HS-27A (cell line): ENCODE results near the gene DNAJB12.
"Not testable (repeated sequence)": the region's sequence is repeated elsewhere in the genome, so short reads cannot be mapped to it uniquely, and the experiment has no call there.

Experiments used
- DNase-seq: peaks from one replicate; pipeline ENCODE4 v3.0.0-alpha.2; 2012; ENCODE audit warnings: low read depth, missing footprints

Gene DNAJB12

DNA sequence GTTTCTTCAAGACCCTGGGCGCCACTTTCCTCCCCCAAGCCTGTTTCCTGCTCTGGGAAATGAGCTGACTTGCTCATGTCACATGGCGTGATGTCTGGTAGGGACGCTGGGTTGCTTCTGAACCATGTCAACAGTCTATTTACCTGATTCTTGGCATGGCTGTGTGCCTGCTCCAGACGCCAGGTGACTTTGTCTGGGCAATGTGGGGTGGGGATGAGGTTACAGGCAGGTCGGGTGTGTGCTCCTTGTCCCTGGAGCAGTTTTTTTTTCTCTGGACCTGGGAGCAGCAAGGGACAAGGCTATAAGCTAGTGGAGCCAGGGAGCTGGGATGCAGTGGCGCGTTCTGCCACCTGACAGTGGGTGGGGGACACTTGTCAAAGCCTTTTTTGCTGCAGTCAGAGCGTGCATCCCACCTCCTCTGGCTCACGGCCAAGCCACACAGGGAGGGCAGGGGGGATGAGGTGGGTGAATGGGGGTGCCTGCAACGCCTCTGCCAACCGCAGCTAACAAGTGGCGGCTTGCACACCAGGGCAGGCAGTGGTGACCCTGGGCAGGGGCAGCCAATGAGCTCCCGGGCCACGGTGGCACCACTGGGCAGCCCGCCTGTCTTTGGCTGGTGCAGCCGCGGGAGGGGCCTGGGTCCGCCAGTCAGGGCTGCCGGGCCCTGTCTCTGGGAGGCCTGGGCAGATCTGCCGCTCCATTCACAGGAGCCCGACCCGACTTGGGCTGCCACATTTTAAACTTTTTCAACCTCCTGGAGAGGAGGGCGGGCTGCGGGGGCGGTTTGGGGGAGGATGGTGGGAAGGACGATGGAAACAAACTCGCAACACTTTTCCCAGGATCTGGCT, 22.9 kb downstream of the DNAJB12 start:
- DNase-seq, result no peak

DNA sequence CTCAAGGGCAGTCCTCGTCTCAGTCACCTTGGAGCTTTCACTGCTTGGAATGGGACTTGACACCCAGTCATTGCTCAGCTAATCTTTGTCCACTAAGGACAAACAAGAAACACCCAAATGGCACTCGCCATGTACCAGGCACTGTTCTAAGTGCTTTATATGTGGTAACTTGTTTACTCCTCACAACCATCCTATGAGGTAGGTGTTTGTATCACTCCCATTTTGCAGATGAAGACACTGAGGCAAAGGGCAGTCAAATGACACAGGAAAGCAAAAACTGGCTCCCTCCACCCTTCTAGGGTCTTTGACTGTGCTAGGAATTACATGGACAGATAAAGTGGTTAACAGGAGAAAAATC, 24.7 kb downstream of the DNAJB12 start:
- no peak for DNase-seq

DNA sequence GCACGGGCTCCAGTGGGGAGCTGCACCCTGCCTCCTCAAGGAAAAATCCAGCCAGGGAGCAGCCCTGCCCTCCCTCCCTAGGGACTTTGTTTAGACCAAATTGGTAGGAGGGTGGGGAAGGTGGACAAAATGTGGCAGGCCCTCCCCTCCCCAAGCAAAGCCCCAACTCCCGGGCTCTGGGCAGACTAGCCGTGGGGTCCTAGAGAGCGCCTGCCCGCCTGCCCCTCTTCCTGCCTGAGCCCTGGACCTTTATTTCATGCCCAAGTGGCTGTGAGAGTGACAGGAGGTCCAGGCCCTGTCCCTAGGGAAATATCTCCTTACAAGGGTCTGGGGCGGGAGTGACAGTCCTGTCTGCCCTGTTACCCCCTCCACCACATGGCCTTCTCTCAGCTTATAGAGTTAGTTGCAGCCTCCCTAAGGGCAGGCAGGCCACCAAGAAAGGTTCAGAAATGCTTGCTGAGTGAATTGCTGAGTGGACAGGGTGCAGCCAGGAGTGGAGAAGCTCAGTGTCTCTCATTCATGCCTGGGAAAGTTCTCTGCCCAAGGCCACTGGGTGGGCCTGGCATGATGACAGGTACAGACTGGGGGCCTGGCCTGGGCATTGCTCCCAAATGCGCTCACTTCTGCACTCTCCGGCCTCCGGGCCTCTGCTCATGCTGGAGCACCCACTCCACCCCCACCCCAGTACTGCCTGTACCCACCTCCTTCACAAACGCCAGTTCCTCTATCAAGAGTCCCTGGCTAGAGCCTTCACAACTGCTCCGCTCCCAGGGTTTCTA, 25.2 kb downstream of the DNAJB12 start:
- DNase-seq, result no peak

DNA sequence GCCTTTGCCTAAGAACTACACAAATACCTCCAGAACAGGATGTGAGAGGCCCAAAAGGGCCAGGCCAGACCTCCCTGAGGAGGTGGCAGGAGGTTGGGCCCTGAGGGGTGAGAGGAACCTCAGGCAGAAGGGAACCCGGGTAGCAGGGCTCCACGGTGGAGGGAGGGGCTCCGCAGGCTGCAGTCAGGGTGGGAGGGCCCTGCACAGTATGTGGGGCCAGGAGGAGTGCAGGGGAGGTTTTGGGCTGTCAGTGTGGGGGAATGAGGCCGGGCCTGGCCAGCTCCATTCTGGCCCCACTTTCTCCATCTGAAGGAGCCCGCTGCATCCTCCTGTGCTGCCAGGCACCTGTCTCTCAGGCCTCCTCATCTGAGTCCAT, 25.9 kb downstream of the DNAJB12 start:
- no peak for DNase-seq

DNA sequence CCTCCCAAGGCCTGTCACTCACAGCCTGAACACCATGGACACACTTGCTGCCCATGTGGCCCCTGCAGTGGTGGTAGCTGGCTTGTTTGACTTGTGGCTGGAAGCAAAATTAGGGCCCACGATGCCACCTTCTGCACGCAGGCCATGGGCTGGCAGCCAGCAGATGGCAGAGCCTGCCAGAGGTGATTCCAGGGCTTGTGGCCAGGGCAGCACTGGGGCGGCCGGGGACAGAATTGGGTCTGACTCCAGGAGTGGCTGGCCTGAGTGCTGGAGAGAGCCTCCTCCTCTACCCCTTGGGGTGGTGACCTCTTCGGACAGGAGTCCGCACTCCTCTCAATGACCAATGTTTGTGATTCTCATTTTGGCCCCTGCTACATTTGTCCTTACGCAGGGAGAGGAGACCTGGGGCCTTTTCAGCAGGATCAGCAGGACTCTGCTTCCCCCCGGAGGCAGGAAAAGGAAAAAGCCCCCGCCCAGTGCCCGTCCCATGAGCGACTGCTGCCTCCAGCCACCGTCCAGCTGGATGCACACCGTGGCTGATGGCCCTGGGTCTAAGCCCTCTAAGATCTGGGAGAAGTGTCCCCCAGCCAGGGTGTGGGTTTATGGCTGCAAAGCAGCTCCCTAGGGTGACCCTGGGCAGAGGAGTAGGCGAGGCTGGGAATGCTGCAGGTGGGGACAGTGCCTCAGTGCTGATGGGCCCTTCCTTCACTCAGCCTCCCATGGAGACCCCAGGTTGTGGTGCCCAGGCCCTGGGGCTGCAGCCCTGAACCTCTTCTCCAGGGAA, 26.5 kb downstream of the DNAJB12 start:
- DNase-seq, result no peak

DNA sequence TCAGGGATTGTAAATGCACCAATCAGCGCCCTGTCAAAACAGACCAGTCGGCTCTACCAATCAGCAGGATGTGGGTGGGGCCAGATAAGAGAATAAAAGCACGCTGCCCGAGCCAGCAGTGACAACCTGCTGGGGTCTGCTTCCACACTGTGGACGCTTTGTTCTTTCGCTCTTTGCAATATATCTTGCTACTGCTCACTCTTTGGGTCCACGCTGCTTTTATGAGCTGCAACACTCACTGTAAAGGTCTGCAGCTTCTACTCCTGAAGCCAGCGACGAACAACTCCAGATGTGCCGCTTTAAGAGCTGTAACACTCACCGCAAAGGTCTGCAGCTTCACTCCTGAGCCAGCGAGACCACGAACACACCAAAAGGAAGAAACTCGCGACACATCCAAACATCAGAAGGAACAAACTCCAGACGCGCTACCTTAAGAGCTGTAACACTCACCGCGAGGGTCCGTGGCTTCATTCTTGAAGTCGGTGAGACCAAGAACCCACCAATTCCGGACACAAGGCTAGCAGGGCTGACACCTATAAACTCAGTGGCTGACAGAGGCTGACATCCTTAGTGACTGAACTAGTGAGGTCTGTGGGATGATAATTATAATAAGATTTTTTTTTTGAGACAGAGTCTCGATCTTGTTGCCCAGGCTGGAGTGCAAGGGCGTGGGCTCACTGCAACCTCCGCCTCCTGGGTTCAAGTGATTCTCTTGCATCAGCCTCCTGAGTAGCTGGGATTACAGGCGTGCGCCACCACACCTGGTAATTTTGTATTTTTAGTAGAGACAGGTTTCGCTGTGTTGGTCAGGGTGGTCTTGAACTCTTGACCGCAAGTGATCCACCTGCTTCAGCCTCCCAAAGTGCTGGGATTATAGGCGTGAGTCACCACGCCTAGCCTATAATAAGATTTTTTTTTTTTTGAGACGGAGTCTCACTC, 27.8 kb downstream of the DNAJB12 start:
- DNase-seq, result not testable (repeated sequence)

DNA sequence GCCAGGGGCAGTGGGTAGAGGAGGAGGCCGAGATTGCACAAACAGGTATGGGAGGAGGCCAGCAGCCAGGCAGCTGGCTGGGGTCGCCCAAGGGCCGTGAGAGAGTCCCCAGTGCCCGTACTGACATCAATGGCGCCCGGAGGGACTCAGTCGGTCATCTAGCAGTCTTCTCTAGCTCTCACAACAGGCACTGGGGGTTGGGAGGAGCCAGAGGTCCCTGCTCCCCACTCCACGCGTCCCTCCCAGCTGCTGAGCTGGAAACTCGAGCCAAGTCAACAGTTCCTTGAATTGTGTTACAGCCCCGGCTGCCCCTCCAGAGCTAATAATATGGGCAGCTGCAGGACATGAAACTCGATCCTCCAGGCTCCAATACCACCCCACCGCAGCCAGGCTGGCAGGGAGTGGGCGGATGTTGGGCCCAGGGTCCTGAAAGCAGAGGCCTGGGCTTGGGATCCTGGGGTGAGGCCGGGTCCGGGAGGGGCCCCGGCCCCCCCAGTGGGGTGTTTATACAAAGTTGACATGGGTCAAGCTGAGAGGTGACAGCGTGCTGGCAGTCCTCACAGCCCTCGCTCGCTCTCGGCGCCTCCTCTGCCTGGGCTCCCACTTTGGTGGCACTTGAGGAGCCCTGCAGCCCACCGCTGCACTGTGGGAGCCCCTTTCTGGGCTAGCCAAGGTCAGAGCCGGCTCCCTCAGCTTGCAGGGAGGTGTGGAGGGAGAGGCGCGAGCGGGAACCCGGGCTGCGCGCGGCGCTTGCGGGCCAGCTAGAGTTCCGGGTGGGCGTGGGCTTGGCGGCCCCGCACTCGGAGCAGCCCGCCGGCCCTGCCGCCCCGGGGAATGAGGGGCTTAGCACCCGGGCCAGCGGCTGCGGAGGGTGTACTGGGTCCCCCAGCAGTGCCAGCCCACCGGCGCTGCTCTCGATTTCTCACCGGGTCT, 29.2 kb downstream of the DNAJB12 start:
- DNase-seq, result not testable (repeated sequence)

DNA sequence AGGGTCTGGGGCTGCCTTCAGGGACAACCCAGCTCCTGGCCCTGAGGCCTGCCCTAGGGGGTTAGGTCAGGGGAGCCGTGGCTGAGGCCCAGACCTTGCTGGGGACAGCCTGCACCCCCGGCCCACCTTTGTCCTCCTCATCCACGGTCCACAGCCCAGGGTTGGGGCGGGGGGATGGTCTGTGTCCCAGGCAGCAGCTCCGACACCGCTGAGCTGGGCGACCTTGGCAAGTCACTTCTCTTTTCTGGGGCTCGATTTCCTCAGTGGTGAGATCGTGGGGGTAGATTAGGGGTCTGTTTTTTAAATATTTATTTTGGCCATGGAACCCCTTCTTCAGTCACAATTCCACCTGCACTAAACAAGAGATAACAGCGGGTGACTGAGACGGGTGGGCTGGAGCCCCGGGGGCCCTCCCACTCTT, 30.9 kb downstream of the DNAJB12 start:
- DNase-seq, result no peak

DNA sequence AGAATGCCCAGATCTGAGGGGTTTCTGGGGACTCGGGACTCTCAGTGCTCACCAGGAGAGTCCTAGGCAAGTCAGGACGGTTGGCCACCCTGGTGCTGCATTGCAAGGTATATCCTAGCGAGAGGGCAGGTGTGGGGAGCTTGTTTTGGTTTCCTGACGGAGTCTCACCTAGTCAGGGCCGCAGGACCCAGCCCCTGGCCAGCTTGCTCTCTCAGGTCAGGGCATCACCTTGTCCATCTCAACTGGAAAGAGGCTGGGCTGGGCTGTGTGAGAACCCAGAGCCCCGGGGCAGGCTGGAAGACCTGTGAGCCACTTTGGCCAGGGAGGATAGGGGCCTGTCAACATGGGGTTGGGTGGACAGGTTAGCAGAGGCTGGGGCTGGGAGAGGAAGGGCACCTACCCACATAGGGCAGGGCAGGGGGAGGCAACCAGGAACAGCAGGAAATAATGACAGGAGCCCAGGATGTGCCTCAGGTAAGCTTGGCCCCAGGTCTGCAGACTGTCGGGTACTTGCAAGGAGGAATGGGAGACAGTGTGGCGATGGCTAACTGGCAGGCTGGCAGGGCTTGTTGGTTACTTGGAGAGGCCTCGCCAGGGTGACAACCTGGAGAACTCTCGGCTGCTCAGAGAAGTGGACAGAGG, 31.5 kb downstream of the DNAJB12 start:
- no peak for DNase-seq

DNA sequence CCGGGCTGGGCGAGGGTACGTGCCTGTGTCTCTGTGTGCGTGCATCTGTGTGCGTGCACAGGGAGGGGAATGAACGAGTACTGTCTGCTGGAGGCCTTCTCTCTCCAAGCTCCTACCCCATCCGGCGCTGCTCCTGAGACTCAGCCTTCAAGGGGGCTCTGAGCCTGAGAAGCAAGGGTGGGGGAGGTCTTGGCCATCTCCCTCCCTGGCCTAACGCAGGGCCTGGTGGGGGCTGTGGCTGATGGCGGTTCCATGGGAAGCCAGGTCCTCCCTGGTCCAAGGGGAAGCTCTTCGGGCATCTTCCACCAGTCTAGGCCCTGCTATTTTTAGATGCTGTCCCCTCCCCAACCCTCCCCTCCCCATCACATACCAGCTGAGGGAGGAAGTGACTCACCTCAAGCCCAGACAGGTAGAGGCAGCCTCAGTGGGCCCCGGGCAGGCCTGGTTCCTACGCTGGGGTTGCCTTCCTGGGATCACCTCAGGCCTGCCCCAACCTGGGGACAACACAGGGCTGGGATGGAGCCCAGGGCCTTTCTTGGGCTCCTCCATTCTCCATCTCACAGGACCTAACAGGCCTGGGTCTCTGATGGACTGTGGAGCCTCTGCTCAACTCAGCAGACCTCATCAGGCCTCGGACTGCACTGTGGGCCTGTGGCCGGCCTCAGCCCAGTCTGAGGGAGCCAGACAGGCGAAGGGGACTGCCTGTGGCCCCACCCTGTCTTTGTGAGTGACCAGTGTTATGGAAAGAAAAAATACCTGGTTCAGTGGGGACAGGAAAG, 32.2 kb downstream of the DNAJB12 start:
- no peak for DNase-seq

DNA sequence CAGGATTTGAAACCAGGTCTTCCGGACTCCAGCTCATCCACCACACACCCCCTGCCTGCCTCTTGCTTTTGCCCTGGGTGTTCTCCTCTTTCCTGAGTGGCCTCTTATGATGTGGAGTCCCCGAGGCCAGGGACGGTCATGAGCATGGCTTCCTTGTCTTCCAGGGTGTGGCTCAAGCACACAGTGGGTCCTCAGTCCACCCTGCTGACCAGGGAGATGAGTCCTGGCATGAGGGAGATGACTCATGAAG, 32.8 kb downstream of the DNAJB12 start:
- no peak for DNase-seq

DNA sequence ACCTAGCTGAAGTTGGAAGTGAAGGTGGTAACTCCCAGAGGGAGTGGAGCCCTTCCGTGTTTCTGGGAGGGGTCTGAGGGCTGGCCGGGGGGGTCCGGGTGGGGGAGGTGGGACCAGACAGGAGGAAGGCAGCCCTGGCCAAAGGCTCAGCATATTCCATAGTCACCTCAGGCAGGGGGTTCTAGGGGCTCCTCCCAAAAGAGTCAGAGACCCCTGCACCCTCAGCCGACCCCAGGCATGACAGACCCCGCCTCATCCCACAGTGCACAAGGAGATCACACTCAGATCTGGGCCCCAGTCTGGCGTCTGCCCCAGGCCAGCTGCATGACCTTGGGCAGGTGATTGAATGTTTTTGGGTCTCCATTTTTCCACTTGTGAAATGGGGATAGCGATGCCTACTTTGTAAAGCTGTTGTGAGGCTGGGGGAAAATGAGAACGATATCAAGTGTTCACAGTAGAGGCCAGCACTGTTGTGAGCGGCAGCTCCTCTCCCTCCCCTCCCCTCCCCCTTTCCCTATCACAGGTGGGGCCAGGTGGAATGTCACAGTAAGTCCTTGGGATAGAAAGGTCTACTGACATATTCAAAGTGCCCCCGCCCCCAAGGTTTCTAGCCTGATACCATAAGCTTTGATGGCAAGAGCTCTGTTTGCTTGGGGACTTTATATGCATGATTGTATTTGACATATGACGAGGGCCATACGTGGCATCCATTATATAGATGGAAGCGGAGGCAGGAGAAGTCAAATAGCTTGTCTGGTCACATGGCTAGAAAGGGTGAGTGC, 33.3 kb downstream of the DNAJB12 start:
- DNase-seq, result no peak

DNA sequence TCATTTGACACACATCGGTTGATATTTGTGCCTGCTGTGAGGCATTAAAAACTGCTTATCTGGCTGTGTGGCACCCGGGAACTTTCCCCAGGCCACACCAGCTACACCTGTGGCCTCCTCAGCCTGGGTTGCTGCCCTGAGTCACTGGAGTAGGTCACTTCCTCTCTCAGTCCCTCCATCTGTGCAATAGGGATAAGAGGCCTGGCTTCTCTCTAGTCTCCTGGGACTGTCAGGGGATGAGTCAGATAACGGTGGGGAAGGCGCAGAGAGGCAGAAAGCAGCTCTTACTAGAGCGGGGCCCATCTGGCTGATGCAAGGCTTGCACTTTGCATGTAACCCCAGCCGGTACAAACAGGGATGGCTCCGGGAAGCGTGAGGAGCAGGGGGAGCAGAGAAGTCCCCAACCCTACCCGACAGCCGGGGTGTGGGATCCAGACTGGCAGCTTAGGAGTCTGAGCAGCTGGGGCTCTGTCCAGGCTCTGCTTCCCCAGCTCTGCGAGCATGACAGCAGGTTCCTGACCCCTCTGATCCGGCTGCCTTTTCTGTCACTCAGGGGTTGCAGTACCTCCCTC, 34.0 kb downstream of the DNAJB12 start:
- DNase-seq, result peak; percentile 89

DNA sequence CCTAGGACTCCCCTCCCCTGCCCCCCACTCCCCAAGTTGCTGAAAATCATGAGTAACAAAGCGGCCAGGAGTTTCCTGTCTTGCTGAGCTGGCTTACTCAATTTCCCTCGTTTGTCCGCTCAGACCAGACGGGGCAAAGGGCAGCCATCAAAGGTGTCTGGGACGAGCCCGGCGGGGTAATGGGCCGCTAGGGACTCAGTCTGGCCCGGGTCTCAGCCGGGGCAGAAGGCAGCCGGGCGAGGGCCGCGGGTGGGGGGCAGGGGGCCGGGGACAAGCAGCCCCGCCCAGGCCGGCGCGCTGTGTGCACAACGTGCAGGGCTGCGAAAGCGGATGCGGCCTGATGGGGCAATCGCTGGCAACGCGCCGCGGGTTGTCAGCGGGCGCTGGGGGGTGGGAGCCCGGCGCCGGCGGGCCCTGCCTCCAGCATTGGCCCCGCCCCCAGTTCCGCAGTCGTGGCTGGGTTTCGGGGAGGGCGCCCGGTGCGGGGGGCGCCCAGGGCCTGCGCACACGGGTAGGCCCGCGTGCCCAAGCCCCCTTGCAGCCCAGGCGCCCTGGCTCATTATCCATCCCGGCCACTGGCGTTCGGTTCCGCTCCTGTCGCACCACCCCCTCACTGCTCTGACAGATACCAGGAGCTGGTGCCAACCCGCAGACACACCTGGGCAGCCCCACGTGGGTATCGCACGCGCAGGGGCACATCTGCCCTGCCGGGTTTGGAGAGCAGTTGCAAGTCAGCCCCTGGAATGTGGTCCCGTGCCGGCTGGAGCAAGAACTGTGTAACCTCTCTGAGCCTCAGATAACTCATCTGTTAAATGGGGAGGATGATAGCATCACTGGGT, 35.1 kb downstream of the DNAJB12 start:
- DNase-seq, result no peak

DNA sequence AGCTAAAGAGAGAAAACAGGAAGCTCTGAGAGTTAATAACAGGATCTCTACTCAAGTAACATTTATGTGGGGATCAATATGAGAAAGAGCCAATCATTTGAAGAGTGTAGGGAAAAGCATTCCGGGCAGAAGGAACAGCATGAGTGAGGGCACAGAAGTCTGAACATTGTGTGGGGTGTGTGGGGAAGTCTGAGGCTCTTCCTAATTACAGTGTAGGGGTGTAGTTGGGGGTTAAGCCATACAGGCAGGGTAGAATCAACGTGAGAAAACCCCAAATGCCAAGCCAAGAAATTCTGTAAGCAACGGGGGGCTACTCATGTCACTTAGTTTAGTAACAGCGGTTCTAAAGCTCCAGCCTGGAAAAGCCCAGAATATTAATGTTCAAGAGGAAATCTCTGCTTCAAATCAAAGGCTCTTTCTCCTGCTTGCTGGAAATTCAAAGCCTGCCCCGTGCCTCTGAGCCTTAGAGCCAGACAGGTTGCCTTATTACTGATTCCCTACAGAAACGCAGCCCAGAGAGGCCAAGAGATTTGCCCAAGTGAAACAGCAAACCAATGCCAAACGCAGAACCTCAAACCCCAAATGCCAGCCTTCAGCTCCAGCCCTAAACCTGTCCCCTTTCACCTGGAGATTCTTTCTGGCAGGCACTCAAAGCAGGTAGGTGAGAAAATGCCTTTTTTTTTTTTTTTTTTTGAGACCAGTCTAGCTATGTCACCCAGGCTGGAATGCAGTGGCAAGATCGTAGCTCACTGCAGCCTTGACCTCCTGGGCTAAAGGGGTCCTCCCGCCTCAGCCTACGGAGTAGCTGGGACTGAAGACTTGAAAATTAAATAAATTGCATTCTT, 36.1 kb downstream of the DNAJB12 start:
- DNase-seq, result no peak

DNA sequence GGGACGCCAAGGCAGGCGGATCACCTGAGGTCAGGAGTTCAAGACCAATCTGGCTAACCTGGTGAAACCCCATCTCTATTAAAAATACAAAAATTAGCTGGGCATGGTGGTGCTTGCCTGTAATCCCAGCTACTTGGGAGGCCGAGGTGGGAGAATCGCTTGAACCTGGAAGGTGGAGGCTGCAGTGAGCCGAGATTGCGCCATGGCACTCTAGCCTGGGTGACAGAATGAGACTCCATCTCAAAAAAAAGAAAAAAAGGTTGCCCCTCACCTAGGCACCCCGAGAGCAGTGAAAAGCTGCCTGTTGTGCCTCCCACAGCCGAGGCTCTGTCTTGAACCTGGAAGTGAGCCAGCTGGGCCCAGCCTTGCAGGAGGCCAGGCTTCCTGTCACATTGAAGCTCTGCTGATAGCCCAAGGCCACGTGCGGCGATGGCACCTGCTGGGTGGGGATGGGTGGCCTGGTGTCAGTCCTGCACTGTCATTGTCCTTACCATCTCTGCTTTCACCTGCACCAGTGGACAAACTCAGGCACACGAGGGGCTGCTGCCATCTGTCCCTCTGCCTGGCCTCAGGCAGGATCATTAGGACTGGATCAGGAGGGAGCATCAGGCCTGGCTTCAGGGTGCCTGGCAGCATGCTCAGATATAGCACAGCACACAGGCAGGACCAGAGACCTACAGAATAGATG, 37.8 kb downstream of the DNAJB12 start:
- DNase-seq, result no peak
